GM23338 (cell line): Measurements from ENCODE around the gene TACC3. TPM values are rescaled to one million over a fixed set of nuclear protein-coding genes. Genes with fewer than 3 reads are reported as not detected.

Experiments
- ATAC-seq: fragments of 200-7000 bp; cut with Tn5 transposase; 3 replicates; pipeline ENCODE4 v1.9.1; 2020
- DNase-seq: peaks from one replicate; pipeline ENCODE4 v3.0.0-alpha.2; 2015; ENCODE audit warnings: low spot score
- H2AFZ ChIP-seq: fragments of 200-600 bp; sonication (generic); 2 replicates; pipeline ENCODE4 v1.8.0; 2016; ENCODE audit warnings: antibody characterized with exemption, mild to moderate bottlenecking, moderate library complexity
- H3F3A ChIP-seq: fragments of 200-600 bp; sonication (generic); replicated peaks from 2 replicates; pipeline ENCODE4 v1.8.0; 2017; ENCODE audit warnings: antibody characterized with exemption, mixed run types, low read depth
- H3K27ac ChIP-seq: fragments of 200-600 bp; sonication (generic); 2 replicates; pipeline ENCODE4 v1.6.1; 2016; ENCODE audit warnings: low read depth
- H3K27me3 ChIP-seq: fragments of 200-600 bp; sonication (generic); 2 replicates; pipeline ENCODE4 v1.8.0; 2016; ENCODE audit warnings: mild to moderate bottlenecking, mixed run types, moderate library complexity; ENCODE audit not compliant: insufficient read depth
- H3K36me3 ChIP-seq: fragments of 200-600 bp; sonication (generic); 2 replicates; pipeline ENCODE4 v1.8.0; 2016; ENCODE audit warnings: mild to moderate bottlenecking; ENCODE audit not compliant: insufficient read depth
- H3K4me1 ChIP-seq: fragments of 200-600 bp; sonication (generic); 2 replicates; pipeline ENCODE4 v1.8.0; 2016; ENCODE audit warnings: mild to moderate bottlenecking, moderate library complexity; ENCODE audit not compliant: insufficient read depth
- H3K4me2 ChIP-seq: fragments of 200-600 bp; sonication (generic); 2 replicates; pipeline ENCODE4 v1.7.1; 2017; ENCODE audit warnings: mixed run types
- H3K4me3 ChIP-seq: fragments of 200-600 bp; sonication (generic); 2 replicates; pipeline ENCODE4 v1.6.1; 2016; ENCODE audit warnings: mixed run types
- H3K79me2 ChIP-seq: fragments of 200-600 bp; sonication (generic); replicated peaks from 2 replicates; pipeline ENCODE4 v1.8.0; 2017; ENCODE audit warnings: mild to moderate bottlenecking; ENCODE audit not compliant: insufficient read depth
- H3K9me2 ChIP-seq: fragments of 200-600 bp; sonication (generic); 2 replicates; pipeline ENCODE4 v1.8.0; 2017; ENCODE audit not compliant: insufficient read depth
- H4K20me1 ChIP-seq: fragments of 200-600 bp; sonication (generic); replicated peaks from 2 replicates; pipeline ENCODE4 v1.8.0; 2017; ENCODE audit warnings: mild to moderate bottlenecking; ENCODE audit not compliant: insufficient read depth
- H3K27ac Mint-ChIP-seq: 2 replicates; pipeline ENCODE4 v1.8.0; 2020; ENCODE audit warnings: inconsistent platforms, mild to moderate bottlenecking, moderate library complexity, mixed read lengths
- H3K27me3 Mint-ChIP-seq: 3 replicates; pipeline ENCODE4 v1.8.0; 2022; ENCODE audit warnings: low read depth, mild to moderate bottlenecking, moderate library complexity, mixed read lengths, inconsistent platforms; ENCODE audit not compliant: insufficient read depth, poor library complexity
- H3K36me3 Mint-ChIP-seq: 3 replicates; pipeline ENCODE4 v1.8.0; 2021; ENCODE audit warnings: low read depth, mild to moderate bottlenecking, inconsistent platforms, moderate library complexity, mixed read lengths
- H3K4me1 Mint-ChIP-seq: 3 replicates; pipeline ENCODE4 v1.8.0; 2020; ENCODE audit warnings: mild to moderate bottlenecking, inconsistent platforms, mixed read lengths
- H3K4me3 Mint-ChIP-seq: 3 replicates; pipeline ENCODE4 v1.8.0; 2021; ENCODE audit warnings: moderate library complexity, mild to moderate bottlenecking, inconsistent platforms, mixed read lengths
- H3K9me3 Mint-ChIP-seq: 3 replicates; pipeline ENCODE4 v1.8.0; 2020; ENCODE audit warnings: moderate library complexity, mild to moderate bottlenecking, inconsistent platforms, mixed read lengths
- CREB1 ChIP-seq: fragments of 250-450 bp; sonication (Bioruptor Pico); IDR thresholded peaks from 2 replicates; pipeline ENCODE4 v1.5.0; 2020; ENCODE audit warnings: low read depth, mild to moderate bottlenecking, moderate library complexity
- EZH2phosphoT487 ChIP-seq: fragments of 200-600 bp; sonication (generic); IDR thresholded peaks from one replicate; pipeline ENCODE4 v1.8.1; 2018; ENCODE audit warnings: antibody characterized with exemption; ENCODE audit not compliant: unreplicated experiment
- JUNB ChIP-seq: IDR thresholded peaks from one replicate; pipeline ENCODE4 v1.6.1; 2016; ENCODE audit warnings: antibody characterized with exemption; ENCODE audit not compliant: unreplicated experiment
- NANOG ChIP-seq: IDR thresholded peaks from 2 replicates; pipeline ENCODE4 v1.6.1; 2016; ENCODE audit warnings: antibody characterized with exemption, borderline replicate concordance
- STAT1 ChIP-seq: IDR thresholded peaks from one replicate; pipeline ENCODE4 v1.6.1; 2016; ENCODE audit warnings: antibody characterized with exemption; ENCODE audit not compliant: unreplicated experiment
- ZNF114 ChIP-seq: fragments of 250-450 bp; sonication (Bioruptor Pico); IDR thresholded peaks from 2 replicates; pipeline ENCODE4 v1.5.0; 2020; ENCODE audit warnings: mild to moderate bottlenecking, moderate library complexity
- polyA plus RNA-seq: library from polyadenylated mRNA; unstranded; fragments of >200 nt; fragmentation: Nextera tagmentation; extraction: Ambion mirVana; gene quantifications from 2 replicates; pipeline ENCODE4 v1.2.1, GENCODE V29; 2016
- total RNA-seq: library from RNA; depleted of rRNA; stranded (reverse); fragments of >200 nt; shearing (Covaris generic); gene quantifications from 2 replicates; pipeline ENCODE4 v1.2.3, GENCODE V29; 2014
- TF ChIP-seq, protein P1 (sequence below): fragments of 250-450 bp; sonication (Bioruptor Pico); IDR thresholded peaks from 2 replicates; pipeline ENCODE4 v1.5.0; 2020; ENCODE audit warnings: mild to moderate bottlenecking, moderate library complexity
- TF ChIP-seq, protein P2 (sequence below), 2 experiments: fragments of 200-600 bp in 1 of 2; sonication (generic) in 1 of 2; conservative IDR thresholded peaks; 2 replicates each; pipeline versions ENCODE4 v1.5.1 to v1.6.1; 2016 to 2017; ENCODE audit warnings: antibody characterized with exemption in 2 of 2, low read depth in 2 of 2, mild to moderate bottlenecking in 2 of 2, moderate library complexity in 1 of 2

TACC3 gene
- total and polyA plus RNA-seq, 2 experiments from 2014 or later, result 120 TPM

DNA sequence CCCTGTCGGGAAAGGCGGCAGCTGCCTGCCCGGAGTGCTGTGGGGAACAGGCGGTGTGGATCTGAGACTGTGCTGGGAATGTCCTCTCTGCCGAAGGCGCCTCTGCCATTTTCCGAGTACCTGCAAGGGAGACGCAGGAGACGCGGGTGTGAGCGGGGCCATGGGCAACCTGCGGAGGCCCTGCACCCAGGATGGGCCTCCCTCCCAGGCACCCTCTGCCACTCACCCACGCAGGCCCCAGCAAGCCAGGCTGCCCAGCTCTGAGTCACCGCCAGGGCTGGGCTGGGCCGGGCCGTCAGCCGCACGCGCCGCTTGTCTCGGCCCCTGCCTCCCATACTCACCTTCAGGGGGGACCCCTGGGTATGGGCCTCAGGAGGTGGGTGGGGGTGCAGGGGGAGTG, 68.2 kb downstream of the TACC3 start (continued):
- TF ChIP-seq, protein P1, sequence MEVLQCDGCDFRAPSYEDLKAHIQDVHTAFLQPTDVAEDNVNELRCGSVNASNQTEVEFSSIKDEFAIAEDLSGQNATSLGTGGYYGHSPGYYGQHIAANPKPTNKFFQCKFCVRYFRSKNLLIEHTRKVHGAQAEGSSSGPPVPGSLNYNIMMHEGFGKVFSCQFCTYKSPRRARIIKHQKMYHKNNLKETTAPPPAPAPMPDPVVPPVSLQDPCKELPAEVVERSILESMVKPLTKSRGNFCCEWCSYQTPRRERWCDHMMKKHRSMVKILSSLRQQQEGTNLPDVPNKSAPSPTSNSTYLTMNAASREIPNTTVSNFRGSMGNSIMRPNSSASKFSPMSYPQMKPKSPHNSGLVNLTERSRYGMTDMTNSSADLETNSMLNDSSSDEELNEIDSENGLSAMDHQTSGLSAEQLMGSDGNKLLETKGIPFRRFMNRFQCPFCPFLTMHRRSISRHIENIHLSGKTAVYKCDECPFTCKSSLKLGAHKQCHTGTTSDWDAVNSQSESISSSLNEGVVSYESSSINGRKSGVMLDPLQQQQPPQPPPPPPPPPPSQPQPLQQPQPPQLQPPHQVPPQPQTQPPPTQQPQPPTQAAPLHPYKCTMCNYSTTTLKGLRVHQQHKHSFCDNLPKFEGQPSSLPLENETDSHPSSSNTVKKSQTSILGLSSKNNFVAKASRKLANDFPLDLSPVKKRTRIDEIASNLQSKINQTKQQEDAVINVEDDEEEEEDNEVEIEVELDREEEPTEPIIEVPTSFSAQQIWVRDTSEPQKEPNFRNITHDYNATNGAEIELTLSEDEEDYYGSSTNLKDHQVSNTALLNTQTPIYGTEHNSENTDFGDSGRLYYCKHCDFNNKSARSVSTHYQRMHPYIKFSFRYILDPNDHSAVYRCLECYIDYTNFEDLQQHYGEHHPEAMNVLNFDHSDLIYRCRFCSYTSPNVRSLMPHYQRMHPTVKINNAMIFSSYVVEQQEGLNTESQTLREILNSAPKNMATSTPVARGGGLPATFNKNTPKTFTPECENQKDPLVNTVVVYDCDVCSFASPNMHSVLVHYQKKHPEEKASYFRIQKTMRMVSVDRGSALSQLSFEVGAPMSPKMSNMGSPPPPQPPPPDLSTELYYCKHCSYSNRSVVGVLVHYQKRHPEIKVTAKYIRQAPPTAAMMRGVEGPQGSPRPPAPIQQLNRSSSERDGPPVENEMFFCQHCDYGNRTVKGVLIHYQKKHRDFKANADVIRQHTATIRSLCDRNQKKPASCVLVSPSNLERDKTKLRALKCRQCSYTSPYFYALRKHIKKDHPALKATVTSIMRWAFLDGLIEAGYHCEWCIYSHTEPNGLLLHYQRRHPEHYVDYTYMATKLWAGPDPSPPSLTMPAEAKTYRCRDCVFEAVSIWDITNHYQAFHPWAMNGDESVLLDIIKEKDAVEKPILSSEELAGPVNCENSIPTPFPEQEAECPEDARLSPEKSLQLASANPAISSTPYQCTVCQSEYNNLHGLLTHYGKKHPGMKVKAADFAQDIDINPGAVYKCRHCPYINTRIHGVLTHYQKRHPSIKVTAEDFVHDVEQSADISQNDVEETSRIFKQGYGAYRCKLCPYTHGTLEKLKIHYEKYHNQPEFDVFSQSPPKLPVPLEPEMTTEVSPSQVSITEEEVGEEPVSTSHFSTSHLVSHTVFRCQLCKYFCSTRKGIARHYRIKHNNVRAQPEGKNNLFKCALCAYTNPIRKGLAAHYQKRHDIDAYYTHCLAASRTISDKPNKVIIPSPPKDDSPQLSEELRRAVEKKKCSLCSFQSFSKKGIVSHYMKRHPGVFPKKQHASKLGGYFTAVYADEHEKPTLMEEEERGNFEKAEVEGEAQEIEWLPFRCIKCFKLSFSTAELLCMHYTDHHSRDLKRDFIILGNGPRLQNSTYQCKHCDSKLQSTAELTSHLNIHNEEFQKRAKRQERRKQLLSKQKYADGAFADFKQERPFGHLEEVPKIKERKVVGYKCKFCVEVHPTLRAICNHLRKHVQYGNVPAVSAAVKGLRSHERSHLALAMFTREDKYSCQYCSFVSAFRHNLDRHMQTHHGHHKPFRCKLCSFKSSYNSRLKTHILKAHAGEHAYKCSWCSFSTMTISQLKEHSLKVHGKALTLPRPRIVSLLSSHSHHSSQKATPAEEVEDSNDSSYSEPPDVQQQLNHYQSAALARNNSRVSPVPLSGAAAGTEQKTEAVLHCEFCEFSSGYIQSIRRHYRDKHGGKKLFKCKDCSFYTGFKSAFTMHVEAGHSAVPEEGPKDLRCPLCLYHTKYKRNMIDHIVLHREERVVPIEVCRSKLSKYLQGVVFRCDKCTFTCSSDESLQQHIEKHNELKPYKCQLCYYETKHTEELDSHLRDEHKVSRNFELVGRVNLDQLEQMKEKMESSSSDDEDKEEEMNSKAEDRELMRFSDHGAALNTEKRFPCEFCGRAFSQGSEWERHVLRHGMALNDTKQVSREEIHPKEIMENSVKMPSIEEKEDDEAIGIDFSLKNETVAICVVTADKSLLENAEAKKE, result no peak
- TF ChIP-seq STAT1, result no peak
- TF ChIP-seq EZH2phosphoT487, result no peak

DNA sequence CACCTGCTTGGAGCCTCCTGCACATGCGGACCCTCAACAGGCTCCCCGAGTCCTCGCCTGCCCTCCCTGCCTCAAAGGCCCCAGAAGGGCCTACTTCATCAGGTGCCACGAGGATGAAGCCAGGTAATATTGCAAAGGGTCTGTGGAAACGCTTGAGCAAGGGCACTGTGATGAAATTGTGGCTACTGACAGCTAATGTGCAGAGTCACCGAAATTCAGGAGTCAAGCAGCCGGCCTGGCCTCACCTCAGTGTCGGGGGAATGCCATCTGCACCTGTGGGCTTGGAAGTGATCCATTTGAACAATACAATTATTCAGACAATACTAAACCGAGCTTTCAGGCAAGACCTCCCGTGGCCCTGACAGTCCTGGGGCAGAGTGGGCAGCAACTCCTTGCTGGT, 68.7 kb downstream of the TACC3 start:
- DNase-seq, result no peak
- Mint-ChIP-seq H3K27me3 (peaks cover 27% of the 10 kb centered on the region), H3K4me3 (no peak overlapping the region), H3K4me1 (peaks cover 2% of the 10 kb centered on the region; the same call in 2 of the 3 replicates), H3K27ac (no peak overlapping the region), H3K36me3 (no peaks in the 10 kb centered on the region), H3K9me3 (no peaks in the 10 kb centered on the region)
- H4K20me1 ChIP-seq, result no peaks in the 10 kb centered on the region
- no peaks in the 10 kb centered on the region for H3F3A ChIP-seq
- H3K27me3 ChIP-seq, result peaks cover 40% of the 10 kb centered on the region
- H3K36me3 ChIP-seq, result no peaks in the 10 kb centered on the region
- no peak for ATAC-seq
- H3K4me3 ChIP-seq, result no peak overlapping the region
- 0 out of 2 replicates have a peak, but pooled peaks cover 4% of the 10 kb centered on the region for H3K4me1 ChIP-seq
- no peaks in the 10 kb centered on the region for H3K9me2 ChIP-seq
- H3K4me2 ChIP-seq, result no peak overlapping the region
- no peak overlapping the region for H3K27ac ChIP-seq
- no peak overlapping the region for H2AFZ ChIP-seq
- H3K79me2 ChIP-seq, result no peaks in the 10 kb centered on the region
- TF ChIP-seq, protein P1, result no peak
- TF ChIP-seq JUNB (no peak), ZNF114 (CRISPR knock-in tag) (no peak), STAT1 (no peak), NANOG (no peak), CREB1 (CRISPR knock-in tag) (no peak), EZH2phosphoT487 (no peak)
- TF ChIP-seq, protein P2, sequence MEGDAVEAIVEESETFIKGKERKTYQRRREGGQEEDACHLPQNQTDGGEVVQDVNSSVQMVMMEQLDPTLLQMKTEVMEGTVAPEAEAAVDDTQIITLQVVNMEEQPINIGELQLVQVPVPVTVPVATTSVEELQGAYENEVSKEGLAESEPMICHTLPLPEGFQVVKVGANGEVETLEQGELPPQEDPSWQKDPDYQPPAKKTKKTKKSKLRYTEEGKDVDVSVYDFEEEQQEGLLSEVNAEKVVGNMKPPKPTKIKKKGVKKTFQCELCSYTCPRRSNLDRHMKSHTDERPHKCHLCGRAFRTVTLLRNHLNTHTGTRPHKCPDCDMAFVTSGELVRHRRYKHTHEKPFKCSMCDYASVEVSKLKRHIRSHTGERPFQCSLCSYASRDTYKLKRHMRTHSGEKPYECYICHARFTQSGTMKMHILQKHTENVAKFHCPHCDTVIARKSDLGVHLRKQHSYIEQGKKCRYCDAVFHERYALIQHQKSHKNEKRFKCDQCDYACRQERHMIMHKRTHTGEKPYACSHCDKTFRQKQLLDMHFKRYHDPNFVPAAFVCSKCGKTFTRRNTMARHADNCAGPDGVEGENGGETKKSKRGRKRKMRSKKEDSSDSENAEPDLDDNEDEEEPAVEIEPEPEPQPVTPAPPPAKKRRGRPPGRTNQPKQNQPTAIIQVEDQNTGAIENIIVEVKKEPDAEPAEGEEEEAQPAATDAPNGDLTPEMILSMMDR (conservative IDR thresholded peaks at IDR 0.05; ENCODE audit: low read depth in 2 of 2), result no peak
